Activated CD8-positive, alpha-beta memory T cell treated with anti-CD3 and anti-CD28 coated beads, Interleukin-2, amount 10 ng/mL, durations not matched to agents 7 days and 5 days (primary cell): ENCODE results near the gene SPECC1L. TPM values are rescaled to one million over a fixed set of nuclear protein-coding genes. Genes with fewer than 3 reads are reported as not detected.

Experiments
- ATAC-seq: fragments of 150-1000 bp; cut with Tn5 transposase; one replicate; pipeline ENCODE4 v1.10.0; 2021; ENCODE audit warnings: moderate library complexity
- CTCF ChIA-PET: fragments of 350-600 bp; sonication (Branson Sonifier 250); formaldehyde crosslinking; loops from one replicate; lab custom pipeline; 2021; ENCODE audit warnings: antibody characterized with exemption; lab: Charles Lee
- DNase-seq: peaks from one replicate; pipeline ENCODE4 v3.0.0-alpha.2; 2020
- H3K27ac Mint-ChIP-seq: one replicate; pipeline ENCODE4 v1.8.0; 2021; ENCODE audit warnings: mild to moderate bottlenecking, mixed read lengths
- H3K27me3 Mint-ChIP-seq: one replicate; pipeline ENCODE4 v1.8.0; 2021; ENCODE audit warnings: mixed read lengths
- H3K36me3 Mint-ChIP-seq: one replicate; pipeline ENCODE4 v1.8.0; 2021; ENCODE audit warnings: mild to moderate bottlenecking, mixed read lengths
- H3K4me1 Mint-ChIP-seq: one replicate; pipeline ENCODE4 v1.8.0; 2021; ENCODE audit warnings: mixed read lengths
- H3K4me3 Mint-ChIP-seq: one replicate; pipeline ENCODE4 v1.8.0; 2021; ENCODE audit warnings: mild to moderate bottlenecking, moderate library complexity, mixed read lengths
- H3K9me3 Mint-ChIP-seq: one replicate; pipeline ENCODE4 v1.8.0; 2022; ENCODE audit warnings: low read depth, mixed read lengths
- total RNA-seq, 2 experiments: library from RNA; stranded (reverse); gene quantifications; one replicate each; pipeline ENCODE4 v1.2.3, GENCODE V29; 2021

SPECC1L gene
- total RNA-seq, 2 experiments from 2014 or later, result 55.3 to 57.4 TPM

DNA sequence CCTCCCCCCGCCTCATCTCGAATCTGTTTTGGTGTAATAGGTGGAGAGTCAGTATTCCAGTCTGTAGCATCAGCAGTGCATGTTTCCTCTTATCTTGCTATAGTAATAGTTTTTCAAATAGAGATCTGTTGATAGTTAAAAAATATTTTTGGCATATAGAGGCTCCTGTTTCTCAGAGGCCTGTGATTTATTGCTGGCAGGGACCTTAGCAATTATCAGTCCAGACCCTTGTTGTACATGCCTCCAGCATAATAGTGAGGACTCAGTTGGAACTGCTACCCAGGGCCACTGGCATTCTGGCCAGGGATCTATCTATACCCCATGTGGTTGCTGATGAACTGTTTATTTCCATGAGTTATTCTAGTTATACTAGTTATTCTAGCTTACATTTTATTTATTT lies 52.6 kb downstream of the SPECC1L start:
- DNase-seq (no peak), ATAC-seq (no peak)
- CTCF ChIA-PET, result interaction anchor here (0.8 to 2.1 kb wide), 6 partner anchors 10 to 203 kb away, joined by 3 to 5 read pairs (median 4); no protein-coding TSS in a partner anchor
- peaks cover 30% of the 10 kb centered on the region for H3K36me3 Mint-ChIP-seq
- peaks cover 22% of the 10 kb centered on the region for H3K4me1 Mint-ChIP-seq
- no peaks in the 10 kb centered on the region for H3K27me3 Mint-ChIP-seq
- no peaks in the 10 kb centered on the region for H3K9me3 Mint-ChIP-seq
- H3K4me3 Mint-ChIP-seq, result no peak overlapping the region
- no peak overlapping the region for H3K27ac Mint-ChIP-seq

DNA sequence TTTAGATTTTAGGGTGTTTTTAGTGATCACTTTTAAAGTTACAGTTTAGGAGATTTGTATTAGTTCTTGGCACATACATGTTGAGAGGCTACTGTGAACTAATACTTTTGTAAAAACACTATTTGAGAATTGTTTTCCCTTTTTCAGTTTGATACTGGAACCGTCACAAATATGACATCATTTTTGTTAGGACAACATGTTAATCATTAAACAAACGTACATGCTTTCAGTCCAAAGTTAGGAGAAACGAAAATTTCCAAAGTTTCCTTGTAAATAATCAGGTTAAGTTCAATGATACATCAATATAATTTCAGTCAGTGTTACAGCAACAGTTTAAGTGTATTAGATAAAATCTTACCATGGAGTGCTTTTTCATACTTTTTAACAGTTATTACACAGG lies 53.1 kb downstream of the SPECC1L start:
- Mint-ChIP-seq H3K4me3 (no peak overlapping the region), H3K27me3 (no peaks in the 10 kb centered on the region), H3K4me1 (peaks cover 23% of the 10 kb centered on the region), H3K36me3 (peaks cover 31% of the 10 kb centered on the region), H3K27ac (no peak overlapping the region), H3K9me3 (no peaks in the 10 kb centered on the region)
- CTCF ChIA-PET, result interaction anchor here (0.9 to 5.9 kb wide), 7 partner anchors 11 to 202 kb away, joined by 3 to 20 read pairs (median 4); no protein-coding TSS in a partner anchor
- DNase-seq (no peak), ATAC-seq (no peak)

DNA sequence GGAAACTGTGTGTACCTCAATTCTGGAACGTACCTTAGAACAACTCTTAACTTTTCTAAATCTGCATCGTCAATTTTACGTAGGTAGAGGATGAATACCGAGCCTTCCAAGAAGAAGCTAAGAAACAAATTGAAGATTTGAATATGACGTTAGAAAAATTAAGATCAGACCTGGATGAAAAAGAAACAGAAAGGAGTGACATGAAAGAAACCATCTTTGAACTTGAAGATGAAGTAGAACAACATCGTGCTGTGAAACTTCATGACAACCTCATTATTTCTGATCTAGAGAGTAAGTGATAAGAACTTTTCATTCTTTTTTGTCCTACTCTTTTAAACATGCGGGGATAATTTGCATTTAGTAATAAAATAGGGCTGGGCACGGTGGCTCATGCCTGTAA lies 53.5 kb downstream of the SPECC1L start:
- Mint-ChIP-seq H3K27me3 (no peaks in the 10 kb centered on the region), H3K27ac (no peak overlapping the region), H3K9me3 (no peaks in the 10 kb centered on the region), H3K4me1 (peaks cover 26% of the 10 kb centered on the region), H3K36me3 (peaks cover 31% of the 10 kb centered on the region), H3K4me3 (no peak overlapping the region)
- no peak for ATAC-seq
- no peak for DNase-seq
- CTCF ChIA-PET, result interaction anchor here (0.9 to 5.9 kb wide), 6 partner anchors 10 to 202 kb away, joined by 3 to 20 read pairs (median 4); no protein-coding TSS in a partner anchor

DNA sequence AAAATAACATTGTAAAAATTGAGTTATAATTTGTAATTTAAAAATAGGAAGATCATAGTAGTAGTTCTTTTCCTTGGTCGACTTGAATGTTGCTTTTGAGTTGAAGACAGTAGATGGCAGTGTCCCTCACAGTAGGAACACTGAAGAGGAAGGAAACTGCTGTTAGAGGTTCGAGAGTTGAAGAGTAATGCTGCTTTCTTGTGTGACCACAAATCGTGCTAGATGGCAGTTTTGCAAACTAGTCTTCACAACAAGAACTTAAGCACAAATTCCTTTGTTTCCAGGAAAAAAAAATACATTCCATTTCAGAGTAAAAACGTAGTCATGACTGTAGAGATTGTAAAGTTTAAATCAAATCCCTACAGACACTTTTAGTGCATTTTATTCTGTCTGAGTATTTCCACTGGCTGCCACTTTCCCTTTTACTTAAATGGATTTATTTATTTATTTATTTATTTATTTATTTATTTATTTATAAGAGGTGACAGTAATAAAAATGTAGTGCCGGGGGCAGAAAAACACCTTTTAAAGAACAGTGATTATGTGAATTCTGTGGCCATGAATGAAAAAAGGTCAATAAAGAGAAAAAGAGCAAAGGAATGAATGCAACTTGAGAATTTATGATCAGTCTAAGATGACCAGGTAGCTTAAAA lies 54.6 kb downstream of the SPECC1L start:
- DNase-seq (peak; percentile 51), ATAC-seq (peak; percentile 92)
- peak overlapping the region; percentile 14 for H3K27ac Mint-ChIP-seq
- H3K9me3 Mint-ChIP-seq, result no peaks in the 10 kb centered on the region
- CTCF ChIA-PET, result interaction anchor here (0.7 to 5.9 kb wide), 6 partner anchors 36 to 201 kb away, joined by 3 to 20 read pairs (median 4); no protein-coding TSS in a partner anchor
- no peak overlapping the region for H3K4me3 Mint-ChIP-seq
- no peaks in the 10 kb centered on the region for H3K27me3 Mint-ChIP-seq
- peaks cover 36% of the 10 kb centered on the region for H3K36me3 Mint-ChIP-seq
- peaks cover 33% of the 10 kb centered on the region for H3K4me1 Mint-ChIP-seq

DNA sequence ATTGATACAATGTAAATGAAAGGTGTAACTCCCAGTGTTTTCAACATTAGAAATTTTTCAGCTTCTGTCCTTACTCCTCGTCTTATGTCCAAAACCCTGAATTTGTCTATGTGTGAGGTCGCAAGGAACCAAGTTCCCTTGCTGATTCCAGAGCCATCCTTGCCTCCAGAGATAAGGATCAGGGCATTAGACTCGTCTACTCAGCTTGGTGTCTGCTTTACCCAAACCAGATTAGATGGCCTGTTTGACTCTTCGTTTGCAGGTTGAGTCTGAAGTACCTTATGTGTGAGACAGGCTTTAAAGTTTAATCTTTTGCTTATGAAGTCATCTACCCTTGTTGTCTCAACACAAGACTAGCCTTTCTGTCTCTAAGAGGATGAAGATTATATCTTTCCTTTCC lies 55.6 kb downstream of the SPECC1L start:
- peaks cover 42% of the 10 kb centered on the region for H3K36me3 Mint-ChIP-seq
- CTCF ChIA-PET, result interaction anchor here (0.7 to 5.9 kb wide), 6 partner anchors 24 to 198 kb away, joined by 3 to 20 read pairs (median 4); no protein-coding TSS in a partner anchor
- H3K27ac Mint-ChIP-seq, result no peak overlapping the region
- H3K4me3 Mint-ChIP-seq, result no peak overlapping the region
- H3K27me3 Mint-ChIP-seq, result no peaks in the 10 kb centered on the region
- no peaks in the 10 kb centered on the region for H3K9me3 Mint-ChIP-seq
- DNase-seq (no peak), ATAC-seq (no peak)
- peaks cover 33% of the 10 kb centered on the region for H3K4me1 Mint-ChIP-seq

DNA sequence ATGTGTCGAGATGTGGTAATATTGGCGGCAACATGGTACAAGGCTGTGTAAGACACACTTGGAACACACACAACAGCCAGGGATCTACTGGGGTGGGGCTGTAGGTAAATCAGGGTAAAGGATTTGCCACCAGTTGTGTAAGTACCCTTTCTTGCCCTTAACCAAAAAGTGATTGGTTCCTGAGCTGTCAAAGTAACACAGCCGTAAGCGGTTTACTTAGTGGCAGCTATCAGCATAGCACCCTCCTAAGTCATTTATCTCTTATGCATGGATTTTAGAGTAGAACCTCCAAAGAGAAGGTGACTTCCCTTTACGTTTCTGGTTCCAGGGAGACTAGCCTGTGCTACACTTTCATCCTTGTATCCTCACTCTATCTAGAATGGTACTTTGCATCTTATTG lies 57.2 kb downstream of the SPECC1L start:
- Mint-ChIP-seq H3K27me3 (no peaks in the 10 kb centered on the region), H3K9me3 (no peaks in the 10 kb centered on the region), H3K36me3 (peaks cover 37% of the 10 kb centered on the region), H3K27ac (no peak overlapping the region), H3K4me3 (no peak overlapping the region), H3K4me1 (peaks cover 33% of the 10 kb centered on the region)
- ATAC-seq (no peak), DNase-seq (no peak)
- CTCF ChIA-PET, result interaction anchor here (1.1 to 5.9 kb wide), 4 partner anchors 84 to 200 kb away, joined by 3 to 20 read pairs (median 6); no protein-coding TSS in a partner anchor

DNA sequence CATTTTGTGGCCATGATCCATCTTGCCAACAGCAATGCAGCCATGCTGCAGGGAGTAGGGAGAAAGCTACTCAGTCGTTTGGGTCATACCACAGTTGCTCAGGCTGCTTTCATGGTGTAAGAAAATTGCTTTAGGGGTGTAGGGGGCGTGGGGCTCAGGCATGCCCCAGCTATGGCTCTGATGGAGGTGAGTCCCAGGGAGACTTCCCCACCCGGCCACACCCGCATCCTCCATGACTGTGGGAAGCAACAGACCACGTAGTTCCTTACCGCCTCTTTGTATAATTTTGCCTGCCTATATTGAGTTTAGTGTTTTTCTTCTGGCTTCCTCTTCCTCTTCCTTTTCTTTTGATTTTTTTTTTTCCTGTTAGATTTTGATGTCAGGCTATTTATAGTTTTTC lies 58.8 kb downstream of the SPECC1L start:
- Mint-ChIP-seq H3K4me3 (no peak overlapping the region), H3K4me1 (peaks cover 29% of the 10 kb centered on the region), H3K9me3 (no peaks in the 10 kb centered on the region), H3K27me3 (no peaks in the 10 kb centered on the region), H3K27ac (peak overlapping the region; percentile 45), H3K36me3 (peaks cover 37% of the 10 kb centered on the region)
- CTCF ChIA-PET, result interaction anchor here (1.6 to 5.9 kb wide), 3 partner anchors 94 to 196 kb away, joined by 3 to 20 read pairs (median 4); no protein-coding TSS in a partner anchor
- no peak for ATAC-seq
- DNase-seq, result no peak

DNA sequence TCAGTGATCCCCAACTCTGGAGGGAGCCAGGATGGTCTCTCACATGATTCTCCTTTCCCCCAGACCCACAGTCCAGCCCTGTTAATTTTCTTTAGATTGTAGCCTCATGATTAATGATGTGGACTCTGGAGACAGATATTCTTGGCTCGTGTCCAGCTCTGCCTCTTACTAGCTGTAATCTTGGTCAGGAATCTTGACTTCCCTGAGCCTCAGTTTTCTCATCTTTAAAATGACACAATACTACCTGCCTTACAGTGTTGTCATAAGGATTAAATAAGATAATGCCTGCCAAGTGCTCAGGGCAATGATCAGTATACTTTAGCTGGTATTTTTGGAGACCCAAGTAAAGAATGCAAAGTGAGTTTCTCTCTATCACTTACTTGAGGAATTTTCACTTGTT lies 60.0 kb downstream of the SPECC1L start:
- CTCF ChIA-PET, result interaction anchor here (1.6 to 1.8 kb wide), 2 partner anchors 189 to 195 kb away, joined by 3 to 4 read pairs; no protein-coding TSS in a partner anchor
- ATAC-seq, result no peak
- Mint-ChIP-seq H3K4me3 (no peak overlapping the region), H3K9me3 (no peaks in the 10 kb centered on the region), H3K4me1 (peaks cover 30% of the 10 kb centered on the region), H3K27ac (no peak overlapping the region), H3K36me3 (peaks cover 44% of the 10 kb centered on the region), H3K27me3 (no peaks in the 10 kb centered on the region)
- no peak for DNase-seq

DNA sequence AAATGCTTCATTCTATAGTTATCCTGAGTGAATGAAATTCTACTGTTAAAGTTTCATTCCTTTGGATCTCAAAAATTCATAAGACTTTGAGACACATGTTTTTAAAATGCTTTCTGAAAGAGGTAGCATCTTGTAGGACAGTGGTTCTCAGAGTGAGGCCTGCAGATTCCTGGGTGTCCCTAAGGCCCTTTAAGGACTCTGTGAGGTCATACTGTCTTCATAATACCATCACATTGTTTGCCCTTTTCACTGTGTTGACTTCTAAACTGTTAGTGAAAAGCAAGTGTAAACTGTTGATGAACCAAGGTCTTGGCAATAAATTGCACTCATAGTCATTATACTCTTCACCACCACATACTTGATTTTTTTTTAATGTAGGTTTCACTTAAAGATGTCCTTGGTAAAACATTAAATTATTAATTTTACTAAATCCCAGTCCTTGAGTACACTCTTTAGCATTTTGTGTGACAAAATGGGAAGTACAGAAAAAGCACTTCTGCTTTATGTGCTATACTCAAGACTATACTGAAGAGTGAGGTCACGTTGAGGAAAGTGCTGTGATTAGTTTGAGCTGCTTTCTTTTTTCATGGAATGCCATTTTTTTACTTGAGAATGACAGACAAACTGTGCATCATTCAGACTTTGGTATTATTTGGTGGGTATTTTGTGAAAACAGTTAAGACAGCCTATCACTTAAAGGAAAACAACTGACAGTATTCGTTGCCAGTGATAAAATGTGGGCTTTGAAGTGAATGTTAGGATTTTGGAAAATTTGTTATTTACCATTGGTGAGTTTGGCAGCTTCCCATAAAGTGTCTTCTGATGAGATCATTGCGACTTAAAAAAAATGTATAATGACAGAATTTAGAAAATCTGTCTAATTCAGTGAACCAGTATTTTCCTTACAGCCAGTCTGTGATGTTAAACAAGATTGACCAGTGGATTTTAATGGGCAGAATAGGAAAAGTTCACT lies 61.1 kb downstream of the SPECC1L start:
- CTCF ChIA-PET, result interaction anchor here (1.6 kb wide), 1 partner anchor 194 kb away, joined by 5 read pairs; no protein-coding TSS in a partner anchor
- Mint-ChIP-seq H3K4me1 (peaks cover 25% of the 10 kb centered on the region), H3K4me3 (no peak overlapping the region), H3K27ac (no peak overlapping the region), H3K27me3 (no peaks in the 10 kb centered on the region), H3K36me3 (peaks cover 37% of the 10 kb centered on the region), H3K9me3 (no peaks in the 10 kb centered on the region)
- ATAC-seq (no peak), DNase-seq (no peak)

DNA sequence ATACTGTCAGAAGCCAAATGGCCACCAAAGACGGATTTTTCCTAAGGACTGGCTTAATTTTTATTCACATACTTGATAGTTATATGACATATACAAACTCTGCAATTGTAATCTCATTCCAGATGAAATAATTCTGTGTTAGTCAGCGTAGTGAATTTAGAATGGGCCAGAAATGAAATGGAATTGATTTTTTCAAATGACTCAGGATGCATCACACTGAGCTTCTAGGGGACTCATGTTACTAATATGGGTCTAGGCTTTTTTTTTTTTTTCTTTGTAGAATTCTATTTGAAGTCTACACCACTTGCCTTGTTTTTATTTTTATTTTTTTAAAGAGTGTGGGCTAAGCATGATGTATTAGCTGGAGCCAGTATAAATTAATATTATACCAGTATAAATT lies 62.7 kb downstream of the SPECC1L start:
- H3K27ac Mint-ChIP-seq, result no peak overlapping the region
- no peaks in the 10 kb centered on the region for H3K9me3 Mint-ChIP-seq
- CTCF ChIA-PET, result interaction anchor here (1.0 to 2.5 kb wide), 3 partner anchors 10 to 192 kb away, joined by 3 to 10 read pairs (median 5); no protein-coding TSS in a partner anchor
- no peak for DNase-seq
- H3K4me3 Mint-ChIP-seq, result no peak overlapping the region
- H3K36me3 Mint-ChIP-seq, result peaks cover 40% of the 10 kb centered on the region
- H3K27me3 Mint-ChIP-seq, result no peaks in the 10 kb centered on the region
- no peak for ATAC-seq
- H3K4me1 Mint-ChIP-seq, result peaks cover 26% of the 10 kb centered on the region

DNA sequence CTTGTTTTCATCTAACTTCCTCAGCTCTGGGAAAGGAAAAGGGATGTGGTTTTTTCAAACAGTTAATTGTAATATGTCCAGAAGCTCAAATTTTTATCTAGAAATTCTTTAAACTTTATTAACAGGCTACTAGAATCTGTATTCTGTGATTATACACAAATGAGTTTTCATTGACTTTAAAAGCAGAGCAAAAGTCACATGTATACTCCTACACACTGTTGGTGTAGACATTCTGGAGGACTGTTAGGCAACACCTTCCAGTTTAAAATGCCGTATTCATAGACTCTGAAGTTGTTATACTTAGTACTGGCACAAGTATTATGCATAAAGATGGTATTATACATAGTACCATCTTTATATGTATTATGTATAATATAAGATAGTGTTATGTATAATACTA lies 64.9 kb downstream of the SPECC1L start:
- CTCF ChIA-PET, result interaction anchor here (2.5 kb wide), 1 partner anchor 186 kb away, joined by 10 read pairs; no protein-coding TSS in a partner anchor
- no peak for DNase-seq

DNA sequence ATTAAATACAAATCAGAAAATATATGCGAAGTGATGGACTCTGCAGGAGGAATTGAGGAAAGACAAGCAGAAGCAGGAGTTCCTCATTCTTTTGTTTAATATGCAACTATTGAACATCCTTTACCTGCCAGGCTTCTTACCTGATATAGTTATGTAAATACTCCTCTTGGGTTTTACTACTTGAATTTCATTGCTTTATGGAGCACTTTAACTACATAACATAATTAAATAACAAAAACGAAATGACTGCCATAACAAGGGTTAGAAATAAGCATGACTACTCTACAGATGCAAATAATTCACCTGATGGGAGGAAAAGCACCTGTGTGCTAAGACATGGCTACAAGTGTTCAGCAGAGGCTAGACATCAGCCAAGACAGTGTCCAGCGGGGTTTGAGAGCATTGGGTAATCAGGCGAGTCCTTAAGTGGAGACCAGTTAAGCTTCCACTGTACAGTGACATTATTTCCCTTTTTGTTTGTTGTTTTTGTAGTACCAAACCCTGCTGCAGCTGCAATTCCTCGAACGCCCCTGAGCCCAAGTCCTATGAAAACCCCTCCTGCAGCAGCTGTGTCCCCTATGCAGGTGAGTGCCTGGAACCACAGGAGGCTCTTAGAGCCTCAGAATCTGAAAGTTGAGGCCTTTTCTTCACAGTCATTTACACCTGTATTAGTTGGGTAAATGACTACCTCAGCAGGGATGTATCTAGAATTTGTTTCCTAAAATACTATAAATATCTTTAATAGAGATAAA lies 67.4 kb downstream of the SPECC1L start:
- ATAC-seq (no peak), DNase-seq (no peak)
- Mint-ChIP-seq H3K27ac (peak overlapping the region; percentile 55), H3K9me3 (no peaks in the 10 kb centered on the region), H3K4me1 (peaks cover 21% of the 10 kb centered on the region), H3K4me3 (no peak overlapping the region), H3K27me3 (no peaks in the 10 kb centered on the region), H3K36me3 (peaks cover 37% of the 10 kb centered on the region)
- CTCF ChIA-PET, result no interaction called here

More for the DNA sequence above, 64.9 kb downstream of the SPECC1L start:
- H3K4me1 Mint-ChIP-seq, result peaks cover 21% of the 10 kb centered on the region
- H3K27me3 Mint-ChIP-seq, result no peaks in the 10 kb centered on the region
- H3K27ac Mint-ChIP-seq, result peak overlapping the region; percentile 57
- ATAC-seq, result no peak
- no peaks in the 10 kb centered on the region for H3K9me3 Mint-ChIP-seq
- no peak overlapping the region for H3K4me3 Mint-ChIP-seq
- H3K36me3 Mint-ChIP-seq, result peaks cover 37% of the 10 kb centered on the region
